NCI-H345 (cell line): Measurements from ENCODE around the gene COL9A3.

Experiments
- DNase-seq: peaks from one replicate; lab custom pipeline; 2025; lab: John Stamatoyannopoulos, UW

COL9A3 gene

DNA sequence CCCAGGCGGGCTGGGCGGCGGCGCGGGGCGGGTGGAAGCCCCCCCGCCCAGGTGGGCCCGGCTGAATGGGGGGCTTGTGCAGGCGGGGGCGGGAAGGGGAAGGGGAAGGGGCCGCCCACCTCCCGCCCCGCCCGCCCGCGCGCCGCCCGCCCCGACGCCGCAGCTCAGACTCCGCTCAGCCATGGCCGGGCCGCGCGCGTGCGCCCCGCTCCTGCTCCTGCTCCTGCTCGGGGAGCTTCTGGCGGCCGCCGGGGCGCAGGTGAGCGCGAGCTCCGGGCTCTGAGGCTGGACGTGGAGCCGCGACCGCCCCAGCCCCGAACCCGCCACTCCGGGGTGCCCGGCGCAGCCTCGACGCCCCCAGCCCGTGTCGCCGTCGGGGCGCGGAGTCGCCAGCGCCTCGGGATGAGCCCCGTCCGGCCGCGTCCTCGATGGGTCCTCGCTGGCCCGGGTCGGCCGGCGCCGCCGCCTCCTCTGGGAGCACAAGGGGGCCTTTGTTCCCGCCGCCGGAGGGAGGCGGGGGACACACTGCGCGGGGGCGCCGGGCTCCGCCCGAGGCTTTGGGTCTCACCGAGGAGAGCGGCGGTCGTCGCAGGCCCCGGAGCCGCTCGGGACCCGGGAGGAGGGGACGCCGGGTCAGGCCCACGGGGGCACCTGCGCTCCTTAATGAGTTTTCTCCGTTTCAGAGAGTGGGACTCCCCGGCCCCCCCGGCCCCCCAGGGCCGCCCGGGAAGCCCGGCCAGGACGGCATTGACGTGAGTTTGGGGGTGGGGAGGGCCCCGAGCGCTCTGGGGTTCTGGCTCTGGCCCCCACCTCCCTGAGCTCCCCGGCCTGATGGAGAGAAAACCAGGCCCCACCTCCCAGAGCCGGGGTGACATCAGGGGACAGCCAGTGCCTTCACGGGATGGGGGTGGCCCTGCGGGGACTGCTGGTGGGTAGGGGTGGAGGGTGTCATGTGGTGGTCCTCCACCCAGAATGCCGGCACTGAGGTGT is at the start of gene COL9A3:
Gene COL9A3, plus strand, starts transcription at position 167 of the 990 bp plus-strand sequence. Its CDS starts 15 bp downstream, at position 182.
- DNase-seq = no peak

DNA sequence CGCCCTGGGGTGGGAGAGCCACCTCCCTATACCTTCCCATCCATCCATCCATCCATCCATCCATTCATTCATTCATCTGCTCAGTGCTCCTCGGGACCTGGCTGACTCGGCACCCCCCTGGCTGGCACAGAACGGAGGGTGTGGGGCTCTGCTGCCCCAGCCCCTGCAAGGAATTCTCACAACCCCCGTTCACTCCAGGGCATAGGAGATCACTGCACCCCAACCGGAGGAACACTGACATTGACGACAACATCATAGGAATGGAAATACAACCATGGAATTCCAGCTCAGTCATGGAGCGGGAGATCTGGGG is 48.7 kb upstream of the COL9A3 start:
- no peak for DNase-seq

DNA sequence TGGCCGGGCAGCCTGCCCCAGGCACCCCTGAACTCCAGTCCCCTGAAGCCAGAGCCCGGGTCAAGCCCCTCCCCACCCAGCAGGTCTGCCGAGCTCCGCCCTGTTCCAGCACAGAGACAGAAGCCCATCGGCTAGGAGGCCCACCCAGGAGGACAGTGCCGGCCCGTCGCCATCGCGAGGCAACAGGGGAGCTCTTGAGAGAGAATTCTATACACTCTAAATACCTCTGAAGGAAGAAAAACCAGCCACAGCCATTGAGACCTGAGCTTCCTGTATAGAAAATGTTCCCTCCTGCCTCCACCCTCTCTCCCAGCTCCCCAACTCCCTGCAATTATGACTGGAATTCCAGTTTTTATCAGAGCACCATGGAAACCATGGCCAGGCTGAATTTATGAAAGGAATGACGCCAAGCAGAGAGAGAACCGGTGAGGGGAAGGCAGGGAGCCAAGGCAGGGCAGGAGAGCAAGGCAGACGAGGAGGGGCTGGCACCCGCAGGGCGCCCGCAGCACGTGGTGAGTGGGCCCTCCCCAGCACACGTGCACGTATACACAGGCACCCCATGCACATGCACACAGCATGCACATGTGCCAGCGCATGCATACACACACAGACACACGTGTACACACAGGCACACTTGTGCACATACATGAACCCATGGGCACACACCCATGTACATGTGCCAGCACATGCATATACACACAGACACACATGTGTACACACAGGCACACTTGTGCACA is 48.1 kb upstream of the COL9A3 start:
- DNase-seq = no peak

DNA sequence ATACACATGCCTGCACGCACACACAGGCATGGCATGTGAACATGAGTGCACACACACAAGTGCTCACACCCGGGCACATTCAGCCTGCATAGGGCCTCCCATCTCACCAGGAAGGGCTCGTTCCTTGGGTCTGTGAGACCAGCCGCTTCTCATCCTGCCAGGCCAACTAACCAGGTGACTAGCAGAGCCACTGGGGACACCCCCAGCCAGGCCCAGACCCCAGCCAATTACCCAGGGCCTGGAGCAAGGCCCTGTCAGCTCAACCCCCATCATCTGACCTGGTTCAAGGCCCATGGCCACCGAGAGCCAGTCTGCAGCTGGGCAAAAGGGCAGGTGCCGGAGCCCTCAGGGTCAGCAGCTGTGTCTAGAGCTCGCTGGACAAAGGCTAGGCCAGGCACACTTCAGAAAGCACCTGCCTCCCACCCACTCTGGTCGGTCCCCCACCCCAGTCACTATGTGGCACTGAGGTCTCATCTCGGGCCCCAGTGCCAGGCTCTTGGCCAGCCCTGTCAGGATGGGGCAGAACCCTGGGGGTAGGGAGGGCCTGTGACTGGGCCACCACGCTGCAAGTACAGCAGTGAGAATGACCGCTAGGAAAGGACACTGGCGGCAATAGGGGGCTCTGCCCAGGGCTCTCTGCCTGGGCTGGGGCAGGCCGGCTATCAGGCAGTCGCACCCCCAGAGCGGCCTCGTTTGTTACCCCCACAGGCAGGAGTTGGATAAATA is 47.3 kb upstream of the COL9A3 start:
- no peak for DNase-seq

DNA sequence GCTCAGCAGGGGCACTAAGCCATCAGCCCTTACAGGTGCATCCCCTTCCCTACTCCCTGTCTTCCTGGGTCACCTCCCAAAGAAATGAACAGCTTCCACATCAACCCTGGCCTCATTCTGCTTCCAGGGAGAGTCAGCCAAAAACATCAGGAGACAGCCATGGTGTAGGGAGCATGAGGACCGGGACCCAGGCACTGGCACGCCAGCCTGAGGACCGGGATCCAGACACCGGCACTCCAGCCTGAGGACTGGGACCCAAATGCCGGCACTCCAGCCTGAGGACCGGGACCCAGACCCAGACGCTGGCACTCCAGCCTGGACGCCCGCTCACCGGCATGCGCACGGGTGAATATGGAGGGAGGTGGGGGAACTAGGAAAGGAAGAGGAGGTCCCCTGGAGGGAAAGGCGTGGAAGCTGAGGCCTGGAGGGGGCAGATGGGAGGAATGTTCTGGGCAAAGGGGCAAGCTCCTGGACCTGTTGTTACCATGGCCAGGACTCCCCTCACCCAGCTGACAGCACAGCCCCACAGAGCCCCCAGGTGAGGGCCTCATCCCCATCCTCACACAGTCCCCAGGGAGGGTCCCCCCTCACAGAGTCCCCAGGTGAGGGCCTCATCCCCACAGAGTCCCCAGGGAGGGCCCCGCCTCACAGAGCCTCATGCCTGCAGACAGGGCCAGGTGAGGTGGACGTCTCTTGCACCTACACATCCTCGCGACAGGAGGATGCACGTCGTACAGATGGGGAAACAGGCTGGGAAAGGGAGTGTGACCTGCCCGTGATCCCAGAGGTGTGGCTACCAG is 46.5 kb upstream of the COL9A3 start:
- DNase-seq = no peak

DNA sequence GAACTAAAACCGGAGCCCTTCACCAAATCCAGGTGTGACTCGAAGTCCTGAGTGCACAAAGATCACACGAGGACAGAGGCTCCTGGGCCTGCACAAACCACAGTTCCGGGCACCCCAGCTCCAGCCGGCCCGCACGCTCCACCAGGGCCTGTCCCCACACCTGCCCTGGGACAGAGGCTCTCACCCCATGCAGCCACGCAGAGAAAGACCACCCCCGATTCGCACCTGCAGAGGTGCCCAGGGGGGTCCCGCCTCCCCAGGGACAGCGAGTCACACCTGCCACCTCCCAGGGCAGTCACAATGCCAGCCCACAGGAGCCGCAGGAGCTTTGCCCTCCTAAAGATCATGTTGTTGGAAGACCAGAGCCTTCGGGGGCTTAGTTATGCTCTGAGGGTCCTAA is 45.9 kb upstream of the COL9A3 start:
- DNase-seq = no peak

DNA sequence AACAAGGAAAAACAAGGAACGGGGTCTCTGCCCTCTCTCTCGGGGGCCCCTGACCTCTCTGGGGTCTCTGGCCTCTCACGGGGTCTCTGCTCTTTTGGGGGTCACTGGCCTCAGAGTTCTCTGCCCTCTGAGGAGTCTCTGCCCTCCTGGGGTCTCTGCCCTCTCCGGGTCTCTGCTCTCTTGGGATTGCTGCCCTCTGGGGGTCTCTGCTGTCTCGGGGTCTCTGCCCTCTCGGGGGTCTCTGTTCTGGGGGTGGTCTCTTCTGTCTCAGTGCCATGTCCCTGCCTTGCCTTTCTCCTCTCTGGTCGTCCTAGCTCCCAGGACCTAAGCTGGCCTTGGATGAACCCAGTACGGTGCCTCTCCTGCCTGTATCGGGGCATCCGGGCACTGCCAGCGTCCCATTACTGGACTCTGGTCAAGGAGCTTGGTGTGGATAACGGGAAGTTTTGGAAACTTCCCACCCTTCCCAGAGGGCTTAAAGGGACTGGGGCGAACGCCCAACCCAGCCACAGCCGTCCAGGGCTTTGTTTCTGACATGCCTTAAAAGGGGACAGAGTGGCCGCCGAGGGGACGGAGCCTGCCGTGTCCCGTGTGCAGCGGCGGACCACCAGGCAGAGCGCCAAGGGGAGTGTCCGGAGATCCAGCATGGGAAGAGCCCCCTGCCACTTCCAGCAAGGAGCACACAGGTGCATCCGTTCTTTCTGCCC is 45.3 kb upstream of the COL9A3 start:
- no peak for DNase-seq

DNA sequence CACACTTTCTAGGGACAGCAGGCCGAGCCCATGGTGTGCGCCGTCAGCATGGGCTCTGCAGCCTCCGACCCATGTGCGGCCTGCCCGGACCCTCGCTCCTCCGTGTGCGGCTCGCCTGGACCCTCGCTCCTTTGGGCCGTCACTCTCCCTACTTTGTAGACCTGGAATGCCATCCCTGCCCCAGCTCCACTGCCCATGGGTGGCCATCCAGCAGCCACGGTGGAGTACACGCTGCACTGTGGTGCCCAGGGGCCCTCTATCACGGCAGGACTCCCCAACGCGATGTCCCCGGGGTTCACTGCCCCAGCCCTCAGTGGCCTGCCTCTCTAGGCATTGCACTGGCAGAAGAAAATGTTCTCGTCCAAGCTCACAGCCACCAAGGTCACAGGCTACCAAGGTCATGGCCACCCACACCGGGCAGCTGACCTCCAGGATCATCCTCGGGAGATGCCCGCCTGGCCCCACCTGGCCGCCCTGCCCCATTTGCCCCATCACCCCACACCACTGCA is 44.7 kb upstream of the COL9A3 start:
- no peak for DNase-seq

DNA sequence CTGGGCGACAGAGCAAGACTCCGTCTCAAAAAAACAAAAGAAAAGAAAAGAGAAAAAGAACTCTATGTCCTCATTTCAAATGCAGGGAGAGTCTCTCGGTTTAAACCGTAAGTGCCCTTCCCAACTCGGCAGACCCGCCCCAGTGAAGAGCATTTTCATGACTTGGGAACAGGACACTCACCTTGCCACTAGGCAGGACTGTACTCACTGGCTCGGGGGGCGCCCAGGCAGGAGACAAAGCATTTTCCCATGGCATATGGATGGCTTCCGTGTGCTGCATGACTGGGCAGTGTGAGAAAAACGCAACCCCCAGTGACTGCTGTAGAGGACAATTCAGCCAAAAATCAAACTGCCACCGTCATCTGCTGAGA is 44.2 kb upstream of the COL9A3 start:
- DNase-seq = no peak

DNA sequence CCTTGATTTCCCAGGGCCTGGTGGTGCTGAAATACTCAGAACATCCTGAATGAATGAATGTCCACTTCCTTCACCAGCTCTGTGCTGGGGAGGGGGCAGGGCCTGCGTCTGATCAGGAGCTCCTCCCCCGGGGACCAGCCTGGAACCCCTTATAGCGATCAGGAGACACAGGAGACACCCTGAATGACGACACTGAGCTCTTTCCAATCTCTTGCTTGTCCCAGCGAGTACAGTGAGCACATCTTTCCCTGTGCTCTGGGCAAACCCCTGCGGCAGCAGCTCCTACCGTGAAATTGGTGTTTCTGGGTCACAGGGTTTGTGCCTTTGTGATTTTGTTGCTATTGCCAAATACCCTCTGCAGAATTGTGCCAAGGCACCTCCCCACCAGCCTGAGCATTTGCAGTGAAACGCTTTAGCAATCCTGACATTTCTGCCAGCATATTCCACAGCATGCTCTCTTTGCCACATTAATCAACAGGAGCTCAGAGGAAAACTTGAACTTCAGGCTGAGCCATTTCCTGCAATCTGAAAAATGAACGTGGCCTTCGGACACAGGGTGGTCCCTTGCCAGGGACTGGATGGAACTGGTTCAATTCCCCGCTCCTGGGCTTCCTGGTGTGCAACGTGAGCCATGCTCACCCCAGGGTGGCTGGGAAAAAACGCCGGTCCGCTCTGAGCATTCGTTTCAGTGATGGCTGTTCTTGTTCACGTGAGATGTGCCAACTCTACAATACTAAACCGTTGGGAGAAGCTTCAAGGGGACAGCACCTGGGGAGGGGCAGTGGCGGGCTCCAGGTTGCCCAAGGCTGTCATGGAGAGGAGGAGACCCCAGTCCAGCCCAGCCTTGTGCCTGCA is 43.6 kb upstream of the COL9A3 start:
- peak; percentile 66 for DNase-seq

DNA sequence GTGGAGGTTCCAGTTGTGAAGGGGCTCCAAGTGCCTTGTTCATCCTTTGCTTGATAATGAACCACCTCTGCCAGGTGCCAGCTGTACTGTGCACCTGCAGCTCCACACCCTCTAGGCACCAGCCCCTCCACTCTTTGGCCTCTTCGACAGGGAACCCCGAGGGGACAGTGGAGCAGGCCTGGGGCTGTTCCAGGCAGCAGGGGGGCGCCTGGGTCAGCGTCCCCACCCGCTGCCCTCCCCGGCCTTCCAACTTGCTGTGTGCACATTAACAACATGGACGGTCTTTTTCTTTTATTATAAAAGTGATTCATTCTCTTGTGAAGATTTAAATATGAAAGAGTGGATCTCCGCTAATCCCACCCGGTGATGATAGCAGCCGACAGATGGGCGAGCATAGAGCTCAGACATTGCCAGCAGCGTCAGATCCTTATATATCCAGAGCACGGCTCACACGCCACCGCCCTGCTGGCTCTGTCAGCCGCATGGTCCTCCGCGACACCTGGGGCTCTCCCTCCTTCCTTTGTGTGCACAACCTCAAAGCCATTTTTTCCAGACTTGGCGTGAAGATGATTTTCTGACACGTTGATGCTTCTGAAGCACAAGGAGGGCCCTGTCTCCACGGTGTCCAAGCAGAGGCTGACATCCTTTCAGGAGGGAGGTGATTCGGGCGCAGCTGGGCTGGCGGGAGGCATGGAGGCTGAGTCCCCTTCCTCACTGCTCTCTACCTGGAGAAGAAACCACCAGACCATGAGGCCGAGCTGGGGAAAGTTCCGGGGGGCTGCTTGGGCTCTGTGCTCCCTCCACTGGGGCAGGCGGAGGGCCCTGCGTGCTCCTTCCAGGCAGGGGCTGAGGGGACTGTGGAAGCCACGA is 42.8 kb upstream of the COL9A3 start:
- DNase-seq = peak; percentile 88

DNA sequence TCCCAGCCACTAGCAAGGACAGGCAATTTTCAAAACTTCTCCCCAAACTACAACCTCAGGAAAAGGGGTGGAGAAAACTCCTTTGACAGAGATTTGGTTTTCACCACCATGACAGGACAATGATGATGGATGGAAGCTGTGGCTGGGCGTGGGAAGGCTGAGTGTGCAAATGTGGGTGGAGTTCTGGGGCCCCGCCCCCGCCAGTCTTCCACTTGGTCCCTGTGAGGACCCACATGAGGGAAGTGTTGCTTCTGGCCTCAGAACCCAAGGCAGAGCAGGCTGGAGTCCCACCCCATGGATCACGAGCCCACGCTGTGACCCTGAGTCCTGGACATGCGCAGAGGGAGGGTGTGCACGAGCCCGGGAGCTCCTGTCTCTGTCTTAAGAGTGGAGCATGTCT is 42.1 kb upstream of the COL9A3 start:
- DNase-seq = no peak

DNA sequence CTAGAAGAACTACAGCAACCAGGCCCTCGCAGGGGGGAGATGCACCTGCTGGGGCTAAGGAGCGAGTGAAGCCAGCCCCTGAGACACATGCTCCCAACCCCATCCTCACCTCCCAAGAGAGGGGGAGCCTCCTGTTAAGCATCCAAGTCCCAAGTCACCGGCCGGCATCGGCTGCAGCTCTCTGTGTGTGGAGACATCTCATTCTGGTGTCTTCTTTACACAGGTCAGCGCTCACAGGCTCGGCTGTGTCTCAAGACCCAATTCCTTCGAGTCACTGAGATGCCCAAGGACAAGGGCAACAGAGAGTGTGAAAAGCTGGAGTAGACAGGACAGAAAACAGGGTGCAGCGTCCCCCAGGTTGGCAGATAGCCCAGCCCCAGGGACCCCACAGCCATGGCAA is 41.6 kb upstream of the COL9A3 start:
- DNase-seq = no peak

DNA sequence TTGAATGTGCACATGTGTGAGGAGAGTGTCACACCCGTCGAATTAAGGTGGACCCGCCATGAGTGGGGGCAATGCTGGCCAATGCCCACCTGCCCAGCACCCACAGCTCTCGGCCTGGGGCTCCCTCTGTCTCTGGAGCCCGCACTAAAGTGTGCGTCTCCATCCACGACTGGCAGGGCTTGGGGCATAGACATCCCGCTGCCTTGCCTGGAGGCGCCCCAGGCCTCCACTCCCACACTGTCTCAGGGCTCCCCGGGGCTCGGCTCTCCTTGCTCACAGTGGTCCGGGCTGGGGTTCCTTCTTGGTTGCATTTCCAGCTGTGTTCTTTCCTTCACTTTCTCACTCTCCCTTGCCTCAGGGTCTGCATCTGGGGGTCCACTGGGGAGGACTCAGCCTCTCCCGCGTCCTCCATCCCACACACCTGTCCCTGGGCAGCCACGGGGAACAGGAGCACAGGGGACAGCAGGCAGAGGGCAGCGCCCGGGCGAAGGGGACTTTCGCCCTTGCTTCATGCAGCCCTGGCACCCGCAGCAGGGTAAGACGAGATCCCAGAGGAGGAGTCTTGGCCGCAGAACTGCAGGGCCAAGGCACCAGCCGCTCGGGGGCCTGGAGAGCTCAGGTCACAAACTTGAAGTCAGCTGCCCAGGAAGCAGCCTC is 40.7 kb upstream of the COL9A3 start:
- DNase-seq = no peak

DNA sequence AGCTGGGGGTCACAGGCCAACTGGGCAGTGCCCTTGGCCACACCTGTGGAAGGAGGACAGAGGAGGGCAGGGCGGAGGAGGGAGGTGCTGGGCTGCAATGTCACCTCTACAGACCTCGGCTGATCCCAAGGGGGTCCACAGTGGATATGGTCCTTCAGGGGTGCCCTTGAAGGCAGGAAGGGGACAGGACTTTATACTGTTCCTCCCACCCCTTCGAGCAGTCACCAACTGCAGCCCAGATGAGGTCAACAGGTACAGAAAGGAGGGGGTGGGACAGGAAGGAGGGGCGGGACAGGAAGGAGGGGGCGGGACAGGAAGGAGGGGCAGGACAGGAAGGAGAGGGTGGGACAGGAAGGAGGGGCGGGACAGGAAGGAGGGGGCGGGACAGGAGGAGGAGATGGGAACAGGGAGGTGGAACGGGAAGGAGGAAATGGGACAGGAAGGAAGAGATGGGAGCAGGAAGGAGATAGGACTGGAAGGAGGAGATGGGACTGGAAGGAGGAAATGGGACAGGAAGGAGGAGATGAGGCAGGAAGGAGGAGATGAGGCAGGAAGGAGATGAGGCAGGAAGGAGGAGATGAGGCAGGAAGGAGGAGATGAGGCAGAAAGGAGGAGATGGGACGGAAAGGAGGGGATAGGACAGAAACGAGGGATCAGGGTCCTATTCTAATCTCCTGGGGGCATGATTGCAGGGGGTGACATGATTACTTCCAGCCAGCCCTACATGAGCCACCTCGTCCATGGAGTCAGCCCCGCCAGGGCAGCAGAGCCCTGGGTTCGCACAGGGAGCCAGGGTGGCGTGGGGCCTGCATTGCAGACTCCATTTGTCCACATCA is 39.9 kb upstream of the COL9A3 start:
- peak; percentile 19 for DNase-seq

DNA sequence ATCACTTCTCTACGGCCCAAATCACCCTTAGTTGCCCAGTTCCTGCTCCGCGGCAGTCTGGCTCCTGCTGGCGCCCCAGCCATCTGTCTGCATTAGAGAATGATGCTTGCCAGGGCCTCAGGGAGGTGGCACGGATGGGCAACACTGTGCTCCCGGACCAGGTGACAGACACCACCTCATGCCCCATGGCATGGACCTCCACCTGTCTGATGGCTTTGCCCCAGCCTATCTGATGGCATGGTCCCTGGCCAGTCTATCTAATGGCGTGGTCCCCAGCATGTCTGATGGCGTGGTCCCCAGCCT is 39.4 kb upstream of the COL9A3 start:
- DNase-seq = no peak

DNA sequence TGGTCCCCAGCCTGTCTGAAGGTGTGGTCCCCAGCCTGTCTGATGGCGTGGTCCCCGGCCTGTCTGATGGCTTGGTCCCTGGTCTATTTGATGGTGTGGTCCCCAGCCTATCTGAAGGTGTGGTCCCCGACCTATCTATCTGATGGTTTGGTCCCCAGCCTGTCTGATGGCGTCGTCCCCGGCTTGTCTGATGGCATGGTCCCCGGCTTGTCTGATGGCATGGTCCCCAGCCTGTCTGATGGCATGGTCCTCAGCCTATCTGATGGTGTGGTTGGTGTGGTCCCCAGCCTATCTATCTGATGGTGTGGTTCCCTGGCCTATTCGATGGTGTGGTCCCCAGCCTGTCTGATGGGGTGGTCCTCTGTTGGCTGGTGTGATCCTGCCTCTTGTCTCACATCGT is 38.8 kb upstream of the COL9A3 start:
- no peak for DNase-seq
